Uterus (tissue), 4 donors: Measurements from ENCODE around the gene S100A8. TPM values are rescaled to one million over a fixed set of nuclear protein-coding genes. Genes with fewer than 3 reads are reported as not detected.
A peak's percentile ranks its signal among the peaks of the same experiment; 100 is the strongest.

Source experiments
- DNase-seq, 2 donors: peaks; one replicate each; pipeline ENCODE4 v3.0.0-alpha.2; 2019 to 2020
- H3K27ac ChIP-seq, 2 donors: fragments of 200-600 bp; sonication (generic); 1 replicate in 1 of 2; 2 replicates in 1 of 2; pipeline ENCODE4 v1.5.1; 2016 to 2018
- H3K27me3 ChIP-seq, 2 donors: fragments of 200-600 bp; sonication (generic); one replicate each; pipeline ENCODE4 v1.5.1; 2018 to 2019; ENCODE audit warnings: control low read depth in 1 of 2
- H3K36me3 ChIP-seq, 2 donors: fragments of 200-600 bp; sonication (generic); one replicate each; pipeline ENCODE4 v1.5.1; 2019; ENCODE audit warnings: control low read depth in 1 of 2
- H3K4me1 ChIP-seq, 2 donors: fragments of 200-600 bp; sonication (generic); one replicate each; pipeline ENCODE4 v1.5.1; 2018 to 2019; ENCODE audit warnings: control low read depth in 1 of 2
- H3K4me3 ChIP-seq, 2 donors: fragments of 200-600 bp; sonication (generic); 1 replicate in 1 of 2; 2 replicates in 1 of 2; pipeline ENCODE4 v1.5.1; 2018 to 2019; ENCODE audit warnings: mild to moderate bottlenecking in 1 of 2
- H3K9me3 ChIP-seq, 2 donors: fragments of 200-600 bp; sonication (generic); one replicate each; pipeline ENCODE4 v1.5.1; 2019; ENCODE audit warnings: control low read depth in 1 of 2
- POLR2A ChIP-seq, 2 donors: fragments of 450-650 bp; IDR thresholded peaks; one replicate each; pipeline ENCODE4 v1.6.1; 2016; ENCODE audit warnings: antibody characterized with exemption in 2 of 2, mild to moderate bottlenecking in 1 of 2, moderate library complexity in 1 of 2
- intact Hi-C: fragments of 100-400 bp; cut with DNase I; formaldehyde crosslinking; loops from one replicate; pipeline ENCODE4 v1.15.1; 2023; ENCODE audit warnings: low total_unique reads
- total RNA-seq, 4 donors: library from RNA; depleted of rRNA in 3 of 4; stranded (reverse); fragments of >200 nt in 3 of 4; gene quantifications; one replicate each; pipeline versions ENCODE4 v1.1.0 to v1.2.4, GENCODE V29; 2014 to 2023
- TF ChIP-seq, protein P1 (sequence below), 4 experiments: fragments of 200-600 bp in 2 of 4; fragments of 450-650 bp in 2 of 4; sonication (generic) in 2 of 4; IDR thresholded peaks; one replicate each; pipeline ENCODE4 v1.5.1; 2016 to 2019; ENCODE audit warnings: antibody characterized with exemption in 4 of 4, mild to moderate bottlenecking in 2 of 4, moderate library complexity in 1 of 4
- donor health status: DM: yes; HTN: yes; CAD: no.

The S100A8 gene
- total RNA-seq, 4 donors from 2014 or later: 5.4 to 25.2 (median 24.7) TPM; not detected in 1

GRCh38 chr1:153357853-153358690 lies 32.8 kb downstream of the S100A8 start, which contains the start of gene S100A9:
TSS of gene S100A9 (plus strand) at chr1:153357854. CDS start at chr1:153358284, 430 bp downstream.
- no peak within 1 kb of the TSS for H3K27ac ChIP-seq
- no peak for TF ChIP-seq POLR2A (IDR thresholded peaks at IDR 0.05)
- TF ChIP-seq, protein P1, sequence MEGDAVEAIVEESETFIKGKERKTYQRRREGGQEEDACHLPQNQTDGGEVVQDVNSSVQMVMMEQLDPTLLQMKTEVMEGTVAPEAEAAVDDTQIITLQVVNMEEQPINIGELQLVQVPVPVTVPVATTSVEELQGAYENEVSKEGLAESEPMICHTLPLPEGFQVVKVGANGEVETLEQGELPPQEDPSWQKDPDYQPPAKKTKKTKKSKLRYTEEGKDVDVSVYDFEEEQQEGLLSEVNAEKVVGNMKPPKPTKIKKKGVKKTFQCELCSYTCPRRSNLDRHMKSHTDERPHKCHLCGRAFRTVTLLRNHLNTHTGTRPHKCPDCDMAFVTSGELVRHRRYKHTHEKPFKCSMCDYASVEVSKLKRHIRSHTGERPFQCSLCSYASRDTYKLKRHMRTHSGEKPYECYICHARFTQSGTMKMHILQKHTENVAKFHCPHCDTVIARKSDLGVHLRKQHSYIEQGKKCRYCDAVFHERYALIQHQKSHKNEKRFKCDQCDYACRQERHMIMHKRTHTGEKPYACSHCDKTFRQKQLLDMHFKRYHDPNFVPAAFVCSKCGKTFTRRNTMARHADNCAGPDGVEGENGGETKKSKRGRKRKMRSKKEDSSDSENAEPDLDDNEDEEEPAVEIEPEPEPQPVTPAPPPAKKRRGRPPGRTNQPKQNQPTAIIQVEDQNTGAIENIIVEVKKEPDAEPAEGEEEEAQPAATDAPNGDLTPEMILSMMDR (IDR thresholded peaks at IDR 0.05): no peak
- H3K36me3 ChIP-seq: no peaks in the 10 kb centered on the region
- no peaks in the 10 kb centered on the region for H3K27me3 ChIP-seq
- no peak for DNase-seq
- H3K4me1 ChIP-seq: no peaks in the 10 kb centered on the region
- H3K9me3 ChIP-seq: no peaks in the 10 kb centered on the region
- no peak within 1 kb of the TSS for H3K4me3 ChIP-seq
- intact Hi-C loops: no loop called here

GRCh38 chr1:153357076-153357852 lies 33.6 kb downstream of the S100A8 start:
- no peaks in the 10 kb centered on the region for H3K4me1 ChIP-seq
- H3K4me3 ChIP-seq: no peak overlapping the region
- H3K27me3 ChIP-seq: no peaks in the 10 kb centered on the region
- no peaks in the 10 kb centered on the region for H3K9me3 ChIP-seq
- H3K36me3 ChIP-seq: no peaks in the 10 kb centered on the region
- no peak overlapping the region for H3K27ac ChIP-seq
- intact Hi-C loops: no loop called here
- peak; percentile 24 to 27 for DNase-seq
- TF ChIP-seq POLR2A (IDR thresholded peaks at IDR 0.05): no peak
- TF ChIP-seq, protein P1 (IDR thresholded peaks at IDR 0.05): no peak

DNA sequence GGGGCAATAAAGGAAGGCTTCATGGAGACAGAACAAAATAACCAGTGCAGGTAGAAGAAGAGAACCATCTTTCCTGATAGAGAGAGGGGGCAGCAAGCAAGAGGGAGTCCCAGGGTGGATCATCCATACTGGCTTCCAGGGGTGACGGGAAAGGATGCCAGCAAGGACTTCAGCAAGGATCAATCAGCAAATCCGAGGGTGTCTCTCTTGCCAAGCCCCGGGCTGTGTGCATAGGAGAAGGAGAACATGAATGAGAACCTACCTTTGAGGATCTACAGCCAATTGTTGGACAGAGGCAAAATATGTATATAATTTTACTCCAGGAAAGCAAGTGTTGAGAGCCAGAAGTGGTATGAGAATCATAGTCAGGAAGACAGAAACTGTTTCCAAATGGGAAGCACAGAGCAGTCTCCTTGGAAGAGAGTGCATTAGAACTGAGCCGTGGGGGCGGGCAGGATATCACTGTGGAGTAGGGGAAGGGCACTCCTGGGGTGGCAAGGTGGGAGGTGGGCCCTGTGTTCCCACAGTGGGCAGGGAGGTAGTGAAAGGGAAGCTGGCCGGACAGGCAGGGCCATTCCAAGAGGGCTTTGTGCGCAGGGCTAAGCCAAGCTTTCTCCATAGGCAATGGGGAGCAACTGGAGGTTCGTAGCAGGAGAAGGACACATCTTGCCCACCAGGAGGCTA lies 34.3 kb downstream of the S100A8 start:
- Histone ChIP-seq H3K27ac (no peak overlapping the region), H3K27me3 (peaks cover 0 to 4% of the 10 kb centered on the region in 2 donors), H3K9me3 (no peaks in the 10 kb centered on the region), H3K4me3 (no peak overlapping the region), H3K36me3 (no peaks in the 10 kb centered on the region), H3K4me1 (no peaks in the 10 kb centered on the region)
- intact Hi-C loops: no loop called here
- no peak for DNase-seq
- TF ChIP-seq POLR2A (IDR thresholded peaks at IDR 0.05): no peak
- TF ChIP-seq, protein P1 (IDR thresholded peaks at IDR 0.05): no peak

GRCh38 chr1:153355445-153356071 lies 35.3 kb downstream of the S100A8 start:
- H3K9me3 ChIP-seq: no peaks in the 10 kb centered on the region
- intact Hi-C loops: no loop called here
- TF ChIP-seq, protein P1 (IDR thresholded peaks at IDR 0.05): peak in 1 of 4 experiments; percentile 4
- no peak for TF ChIP-seq POLR2A (IDR thresholded peaks at IDR 0.05)
- peak in 1 of 2 donors; percentile 25 for DNase-seq
- no peak overlapping the region for H3K27ac ChIP-seq
- no peaks in the 10 kb centered on the region for H3K4me1 ChIP-seq
- H3K4me3 ChIP-seq: no peak overlapping the region
- peaks cover 0 to 9% of the 10 kb centered on the region in 2 donors for H3K27me3 ChIP-seq
- H3K36me3 ChIP-seq: no peaks in the 10 kb centered on the region
